Neuronal stem cell (in vitro differentiated cells): ENCODE measurements around the gene MTHFS.

Source experiments
- DNase-seq: peaks from one replicate; pipeline ENCODE4 v3.0.0-alpha.2; 2013; ENCODE audit warnings: low spot score
- H2AFZ ChIP-seq: one replicate; pipeline ENCODE4 v1.6.1; 2013; ENCODE audit warnings: mild to moderate bottlenecking, low read length, inconsistent platforms
- H2AK5ac ChIP-seq: 2 replicates; pipeline ENCODE4 v1.6.1; 2013; ENCODE audit warnings: low read depth, mild to moderate bottlenecking, inconsistent platforms, low read length, moderate library complexity, mixed read lengths
- H2BK120ac ChIP-seq: 2 replicates; pipeline ENCODE4 v1.6.1; 2013; ENCODE audit warnings: low read depth, mild to moderate bottlenecking, inconsistent platforms, low read length, moderate library complexity, mixed read lengths
- H2BK12ac ChIP-seq: one replicate; pipeline ENCODE4 v1.6.1; 2013; ENCODE audit warnings: low read length, inconsistent platforms
- H2BK15ac ChIP-seq: 2 replicates; pipeline ENCODE4 v1.6.1; 2013; ENCODE audit warnings: mild to moderate bottlenecking, low read length, inconsistent platforms, mixed read lengths
- H2BK5ac ChIP-seq: one replicate; pipeline ENCODE4 v1.6.1; 2013; ENCODE audit warnings: inconsistent platforms, mild to moderate bottlenecking, low read length, moderate library complexity
- H3K14ac ChIP-seq: one replicate; pipeline ENCODE4 v1.6.1; 2013; ENCODE audit warnings: low read length, inconsistent platforms
- H3K18ac ChIP-seq: 2 replicates; pipeline ENCODE4 v1.6.1; 2013; ENCODE audit warnings: low read length, inconsistent platforms
- H3K23ac ChIP-seq: 2 replicates; pipeline ENCODE4 v1.6.1; 2013; ENCODE audit warnings: low read depth, mild to moderate bottlenecking, mixed read lengths, low read length, inconsistent platforms; ENCODE audit not compliant: poor library complexity
- H3K27ac ChIP-seq: replicated peaks from 3 replicates; pipeline ENCODE4 v1.5.1; 2013; ENCODE audit warnings: low read length, inconsistent platforms
- H3K27me3 ChIP-seq, 3 experiments: 2 replicates each; pipeline ENCODE4 v1.6.1; 2013; ENCODE audit warnings: low read length in 3 of 3, mild to moderate bottlenecking in 2 of 3, inconsistent platforms in 1 of 3, low read depth in 1 of 3, mixed read lengths in 1 of 3, moderate library complexity in 1 of 3; ENCODE audit not compliant: control insufficient read depth in 3 of 3, insufficient read depth in 3 of 3
- H3K36me3 ChIP-seq, 2 donors: replicated peaks in 1 of 2; 2 replicates each; pipeline ENCODE4 v1.6.1; 2013; ENCODE audit warnings: low read length in 2 of 2; ENCODE audit not compliant: control insufficient read depth in 2 of 2, insufficient read depth in 2 of 2
- H3K4ac ChIP-seq: 2 replicates; pipeline ENCODE4 v1.6.1; 2013; ENCODE audit warnings: inconsistent platforms, mild to moderate bottlenecking, low read length, moderate library complexity
- H3K4me1 ChIP-seq, 2 donors: 1 replicate in 1 of 2; 2 replicates in 1 of 2; pipeline ENCODE4 v1.6.1; 2013; ENCODE audit warnings: low read length in 2 of 2, low read depth in 1 of 2; ENCODE audit not compliant: control insufficient read depth in 2 of 2, insufficient read depth in 1 of 2
- H3K4me2 ChIP-seq: one replicate; pipeline ENCODE4 v1.6.1; 2013; ENCODE audit warnings: mild to moderate bottlenecking, low read length, inconsistent platforms; ENCODE audit not compliant: insufficient read depth, poor library complexity, severe bottlenecking
- H3K4me3 ChIP-seq, 2 donors: 2 replicates each; pipeline ENCODE4 v1.5.1; 2013; ENCODE audit warnings: low read length in 2 of 2, mild to moderate bottlenecking in 2 of 2, inconsistent platforms in 1 of 2, moderate library complexity in 1 of 2
- H3K79me1 ChIP-seq: one replicate; pipeline ENCODE4 v1.6.1; 2013; ENCODE audit warnings: low read depth, mild to moderate bottlenecking, inconsistent platforms, low read length, moderate library complexity
- H3K9ac ChIP-seq: one replicate; pipeline ENCODE4 v1.6.1; 2013; ENCODE audit warnings: mild to moderate bottlenecking, low read depth, low read length, inconsistent platforms; ENCODE audit not compliant: poor library complexity
- H3K9me3 ChIP-seq, 2 donors: replicated peaks in 1 of 2; 2 replicates each; pipeline versions ENCODE3 to v1.6.1; 2013; ENCODE audit warnings: low read length in 2 of 2, mild to moderate bottlenecking in 2 of 2, inconsistent platforms in 1 of 2, low read depth in 1 of 2, mixed read lengths in 1 of 2, moderate library complexity in 1 of 2; ENCODE audit not compliant: control insufficient read depth in 2 of 2, insufficient read depth in 1 of 2
- H4K8ac ChIP-seq: one replicate; pipeline ENCODE4 v1.6.1; 2013; ENCODE audit warnings: low read depth, mild to moderate bottlenecking, inconsistent platforms, low read length, moderate library complexity
- H4K91ac ChIP-seq: one replicate; pipeline ENCODE4 v1.6.1; 2013; ENCODE audit warnings: low read length, low read depth, mild to moderate bottlenecking, inconsistent platforms; ENCODE audit not compliant: poor library complexity
- WGBS, 2 donors: extraction: QIAGEN DNeasy Blood & Tissue Kit; methylation state at CpG; one replicate each; pipeline ENCODE4 v1.1.7; 2013; ENCODE audit warnings: missing lambda C conversion rate in 2 of 2, mixed read lengths in 1 of 2; ENCODE audit not compliant: insufficient read length in 2 of 2, insufficient replicate concordance in 1 of 2; ENCODE audit errors: extremely low coverage in 2 of 2; 5-methylcytosine and 5-hydroxymethylcytosine counted together

Gene MTHFS

GRCh38 chr15:79878078-79878705, 18.6 kb downstream of the MTHFS start:
- peaks cover 11 to 44% of the 10 kb centered on the region in 2 donors for H3K9me3 ChIP-seq
- no peak overlapping the region for H2BK15ac ChIP-seq
- no peak for DNase-seq
- no peak overlapping the region for H2BK120ac ChIP-seq
- no peak overlapping the region for H4K91ac ChIP-seq
- H2BK12ac ChIP-seq = no peak overlapping the region
- H3K23ac ChIP-seq = no peak overlapping the region
- no peak overlapping the region for H4K8ac ChIP-seq
- no peak overlapping the region for H3K14ac ChIP-seq
- H3K27ac ChIP-seq = no peak overlapping the region
- no peak overlapping the region for H3K4me2 ChIP-seq
- H2AK5ac ChIP-seq = no peak overlapping the region
- no peak overlapping the region for H2AFZ ChIP-seq
- no peak overlapping the region for H3K18ac ChIP-seq
- no peak overlapping the region for H3K4ac ChIP-seq
- no peak overlapping the region for H3K9ac ChIP-seq
- H3K4me1 ChIP-seq = peaks cover 0 to 5% of the 10 kb centered on the region in 2 donors
- no peak overlapping the region for H2BK5ac ChIP-seq
- WGBS, 2 donors = no CpG with 5 or more reads among the region's 7 CpGs
- no peak overlapping the region for H3K4me3 ChIP-seq
- peaks cover 0 to 2% of the 10 kb centered on the region in 2 donors for H3K36me3 ChIP-seq
- H3K79me1 ChIP-seq = peaks cover 2% of the 10 kb centered on the region
- H3K27me3 ChIP-seq = no peaks in the 10 kb centered on the region

GRCh38 chr15:79875213-79875612, 21.6 kb downstream of the MTHFS start:
- DNase-seq = no peak
- H2AFZ ChIP-seq = no peak overlapping the region
- H3K4me1 ChIP-seq = no peaks in the 10 kb centered on the region
- H3K79me1 ChIP-seq = peaks cover 2% of the 10 kb centered on the region
- H3K9ac ChIP-seq = no peak overlapping the region
- no peak overlapping the region for H2BK15ac ChIP-seq
- no peak overlapping the region for H3K14ac ChIP-seq
- H3K4me2 ChIP-seq = no peak overlapping the region
- no peak overlapping the region for H3K23ac ChIP-seq
- no CpG with 5 or more reads among the region's 5 CpGs for WGBS, 2 donors
- H3K27me3 ChIP-seq = no peaks in the 10 kb centered on the region
- no peak overlapping the region for H4K91ac ChIP-seq
- H3K4me3 ChIP-seq = no peak overlapping the region
- no peak overlapping the region for H2BK120ac ChIP-seq
- H3K4ac ChIP-seq = no peak overlapping the region
- H3K9me3 ChIP-seq = peaks cover 14 to 54% of the 10 kb centered on the region in 2 donors
- peaks cover 0 to 5% of the 10 kb centered on the region in 2 donors for H3K36me3 ChIP-seq
- H3K18ac ChIP-seq = no peak overlapping the region
- H2BK5ac ChIP-seq = no peak overlapping the region
- H2AK5ac ChIP-seq = no peak overlapping the region
- H4K8ac ChIP-seq = no peak overlapping the region
- H3K27ac ChIP-seq = no peak overlapping the region
- no peak overlapping the region for H2BK12ac ChIP-seq

- H3K79me1 ChIP-seq = peaks cover 2% of the 10 kb centered on the region
- H3K36me3 ChIP-seq = peaks cover 0 to 5% of the 10 kb centered on the region in 2 donors
- peaks cover 14 to 54% of the 10 kb centered on the region in 2 donors for H3K9me3 ChIP-seq
- H3K14ac ChIP-seq = no peak overlapping the region
- H3K4ac ChIP-seq = no peak overlapping the region
- H2BK15ac ChIP-seq = no peak overlapping the region
- no peak overlapping the region for H2BK12ac ChIP-seq
- H3K4me2 ChIP-seq = no peak overlapping the region
- H3K9ac ChIP-seq = no peak overlapping the region
- H4K8ac ChIP-seq = no peak overlapping the region
- no peak overlapping the region for H2BK5ac ChIP-seq
- H3K4me1 ChIP-seq = no peaks in the 10 kb centered on the region
- no peaks in the 10 kb centered on the region for H3K27me3 ChIP-seq
- no peak overlapping the region for H3K23ac ChIP-seq
- H4K91ac ChIP-seq = no peak overlapping the region
- no peak overlapping the region for H3K4me3 ChIP-seq
- no peak overlapping the region for H3K18ac ChIP-seq
- no peak overlapping the region for H2BK120ac ChIP-seq
- no peak overlapping the region for H2AFZ ChIP-seq
- H3K27ac ChIP-seq = no peak overlapping the region
- H2AK5ac ChIP-seq = no peak overlapping the region
- DNase-seq = no peak
These were observed 22.6 kb downstream of the MTHFS start for GRCh38 chr15:79874242-79874641.

- peaks cover 2% of the 10 kb centered on the region for H3K79me1 ChIP-seq
- H3K23ac ChIP-seq = no peak overlapping the region
- no peaks in the 10 kb centered on the region for H3K27me3 ChIP-seq
- no peak overlapping the region for H3K4me3 ChIP-seq
- H2AFZ ChIP-seq = peak overlapping the region; percentile 47
- peaks cover 0 to 5% of the 10 kb centered on the region in 2 donors for H3K36me3 ChIP-seq
- no peak overlapping the region for H3K14ac ChIP-seq
- no peaks in the 10 kb centered on the region for H3K4me1 ChIP-seq
- H3K27ac ChIP-seq = no peak overlapping the region
- no peak overlapping the region for H4K8ac ChIP-seq
- H3K4me2 ChIP-seq = no peak overlapping the region
- peaks cover 8 to 38% of the 10 kb centered on the region in 2 donors for H3K9me3 ChIP-seq
- H3K9ac ChIP-seq = no peak overlapping the region
- no peak overlapping the region for H4K91ac ChIP-seq
- no peak overlapping the region for H2AK5ac ChIP-seq
- no peak overlapping the region for H2BK120ac ChIP-seq
- WGBS, 2 donors = no CpG with 5 or more reads among the region's 8 CpGs
- H3K18ac ChIP-seq = no peak overlapping the region
- H2BK12ac ChIP-seq = no peak overlapping the region
- H2BK5ac ChIP-seq = no peak overlapping the region
- no peak overlapping the region for H2BK15ac ChIP-seq
- no peak overlapping the region for H3K4ac ChIP-seq
- DNase-seq = no peak
These were observed 24.3 kb downstream of the MTHFS start for GRCh38 chr15:79872358-79873017.
